ENCODE measurements around the gene SMIM45.
"Not testable (repeated sequence)": the region's sequence is repeated elsewhere in the genome, so short reads cannot be mapped to it uniquely, and the experiment has no call there.

SMIM45 gene

DNA sequence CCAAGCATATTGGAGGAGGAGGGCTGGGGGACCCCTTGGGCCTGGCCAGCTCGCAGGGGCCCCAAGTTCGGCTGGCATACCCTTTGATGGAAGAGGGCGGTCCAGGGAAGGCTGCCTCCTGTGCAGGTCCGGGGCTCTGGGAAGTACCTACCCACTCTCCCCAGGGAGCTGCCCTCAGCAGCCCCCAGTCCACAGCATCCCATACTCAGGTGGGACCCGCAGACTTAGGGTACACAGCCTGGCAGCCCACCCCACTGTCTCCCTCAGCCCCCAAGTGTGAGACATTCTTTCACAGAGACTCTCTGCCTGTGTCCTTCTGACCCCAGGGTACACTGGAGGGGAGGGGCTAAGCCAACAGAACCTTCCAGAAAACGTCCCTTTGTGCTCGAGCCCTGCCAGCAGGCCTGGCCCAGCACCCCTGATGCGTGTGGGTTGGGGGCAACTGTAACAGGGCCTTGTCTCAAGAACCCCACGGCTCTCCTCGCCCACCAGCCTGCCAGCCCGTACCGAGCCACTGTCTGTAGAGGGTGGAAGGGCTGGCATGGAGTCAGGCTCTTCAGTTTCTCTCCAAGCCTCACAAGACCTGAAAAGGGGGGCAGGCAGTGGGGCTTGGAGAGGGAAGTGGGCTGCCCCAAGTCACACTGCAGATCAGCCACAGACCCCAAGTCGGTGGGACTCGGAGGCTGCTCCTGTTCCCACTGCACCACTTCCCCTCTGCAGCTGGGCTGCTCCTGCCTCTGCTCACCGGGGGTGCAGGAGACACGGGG, 18.4 kb upstream of the SMIM45 start:
- DNase-seq (ENCODE audit: low read depth in 4 of 4, low spot score in 3 of 4), result no peak

GRCh38 chr22:41934284-41935014, 17.5 kb upstream of the SMIM45 start:
- DNase-seq (ENCODE audit: low read depth in 4 of 4, low spot score in 3 of 4), result no peak

- no peak for DNase-seq (ENCODE audit: low read depth in 4 of 4, low spot score in 3 of 4)
These were observed 17.0 kb upstream of the SMIM45 start for GRCh38 chr22:41935015-41935351.

DNA sequence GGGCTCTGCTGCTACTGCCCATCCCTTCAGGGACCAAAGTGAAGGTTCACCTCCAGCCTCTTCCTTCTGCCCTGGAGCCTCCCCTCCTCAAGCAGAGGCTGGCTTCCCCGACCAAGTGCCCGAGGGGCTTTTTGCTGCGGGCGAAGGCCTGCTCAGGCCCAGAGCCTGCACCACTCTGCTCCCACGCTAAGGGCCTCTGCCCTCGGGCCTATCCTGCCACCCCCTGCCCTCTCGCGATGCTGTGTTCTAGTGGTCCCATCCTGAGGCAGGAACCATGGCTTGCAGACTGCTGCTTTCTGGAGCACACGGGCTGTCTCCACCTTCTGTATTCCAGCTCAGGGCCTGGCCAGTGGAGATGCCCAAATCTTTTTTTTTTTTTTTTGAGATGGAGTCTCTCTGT, 16.4 kb upstream of the SMIM45 start:
- DNase-seq (ENCODE audit: low read depth in 4 of 4, low spot score in 3 of 4), result no peak

GRCh38 chr22:41936894-41937169, 15.1 kb upstream of the SMIM45 start:
- no peak for DNase-seq (ENCODE audit: low read depth in 4 of 4, low spot score in 3 of 4)

GRCh38 chr22:41939981-41940831, 11.7 kb upstream of the SMIM45 start:
- DNase-seq (ENCODE audit: low read depth in 4 of 4, low spot score in 3 of 4), result no peak

DNA sequence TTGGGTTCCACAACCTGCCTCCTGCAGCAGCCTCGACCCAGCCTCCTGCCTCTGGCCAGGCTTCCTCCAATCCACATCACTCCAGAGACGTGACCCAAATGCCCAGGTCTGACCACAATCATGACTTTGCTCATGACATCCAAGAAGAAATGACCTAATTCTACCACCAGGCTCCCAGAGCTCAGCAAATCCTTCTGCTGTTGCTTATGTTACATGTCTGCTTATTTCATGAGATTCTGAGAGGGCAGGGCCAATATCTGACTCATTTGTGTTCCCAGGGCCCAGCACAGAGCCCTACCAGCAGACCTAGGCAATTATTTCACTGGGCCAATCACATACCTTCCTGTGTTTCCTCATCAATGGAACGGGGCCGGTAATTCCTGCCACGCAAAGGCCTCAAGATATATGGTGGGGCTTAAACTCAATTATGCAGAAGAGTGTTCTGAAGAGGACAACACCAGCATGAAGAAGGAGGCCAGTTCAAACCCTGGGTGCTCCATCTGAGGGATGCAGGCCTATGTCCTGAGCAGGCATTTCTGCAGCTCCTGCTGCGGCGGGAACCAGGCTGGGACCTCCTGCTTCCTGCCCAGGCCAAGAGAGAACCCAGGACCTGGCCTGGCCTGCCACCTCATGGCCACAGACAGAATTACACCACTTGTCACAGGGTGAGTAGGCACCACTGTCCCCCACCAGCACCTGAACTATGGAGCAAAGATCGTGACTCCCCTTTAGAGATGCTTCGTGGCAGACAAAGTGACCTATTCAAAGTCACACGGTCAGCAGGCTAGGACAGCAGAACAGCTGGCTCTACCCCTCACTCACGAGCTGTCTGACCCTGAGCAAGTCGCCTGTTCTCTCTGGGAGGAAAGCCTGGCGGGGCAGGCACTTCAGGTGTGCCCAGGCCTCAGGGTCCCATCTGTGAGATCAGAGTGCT, 10.9 kb upstream of the SMIM45 start:
- no peak for DNase-seq (ENCODE audit: low read depth in 4 of 4, low spot score in 3 of 4)

GRCh38 chr22:41943661-41944209, 8.2 kb upstream of the SMIM45 start:
- DNase-seq (ENCODE audit: low read depth in 4 of 4, low spot score in 3 of 4), result no peak

DNA sequence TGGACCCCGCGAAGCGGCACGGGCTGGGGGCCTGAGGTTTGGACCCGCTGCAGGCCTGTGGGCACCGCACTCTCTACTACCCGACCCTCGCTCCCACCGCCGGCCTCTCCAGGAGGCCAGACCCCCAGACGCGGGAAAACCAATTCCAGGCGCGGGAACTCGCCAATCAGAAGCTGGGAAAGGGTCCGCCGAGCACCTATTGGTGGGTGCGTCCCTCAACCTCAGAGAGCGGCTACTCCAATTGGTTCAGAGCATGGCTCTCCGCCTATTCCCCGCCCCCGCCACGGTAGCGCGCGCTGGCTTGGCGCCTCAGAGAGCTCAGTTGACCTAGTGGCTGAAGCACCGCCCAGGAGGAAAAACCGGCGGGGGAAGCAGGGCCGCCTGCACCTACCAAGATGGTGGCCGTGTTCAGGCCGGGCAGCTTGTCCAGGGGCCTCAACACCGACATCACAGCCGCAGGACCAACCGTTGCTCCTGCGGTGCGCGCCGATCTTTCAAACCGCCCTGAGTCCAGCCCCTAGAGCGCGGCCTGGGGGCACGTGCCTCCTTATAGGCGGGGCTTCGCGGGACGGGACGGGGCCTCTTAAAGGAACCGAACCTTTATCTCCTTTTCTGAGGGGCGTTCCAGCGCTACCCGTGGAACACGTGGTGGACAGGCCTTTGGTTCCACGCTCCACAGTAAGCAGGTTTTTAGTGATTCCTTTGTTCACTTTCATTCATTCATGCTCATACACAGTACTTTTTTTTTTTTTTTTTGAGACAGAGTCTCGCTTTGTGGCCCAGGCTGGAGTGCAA, 5.1 kb upstream of the SMIM45 start, which contains the start of gene CENPM:
Gene CENPM (minus strand): TSS at position 524 of the 795 bp plus-strand sequence. CDS start 76 bp downstream, at position 448.
- peak; percentile 86 to 95 (median 90) for DNase-seq (ENCODE audit: low read depth in 4 of 4, low spot score in 3 of 4)

DNA sequence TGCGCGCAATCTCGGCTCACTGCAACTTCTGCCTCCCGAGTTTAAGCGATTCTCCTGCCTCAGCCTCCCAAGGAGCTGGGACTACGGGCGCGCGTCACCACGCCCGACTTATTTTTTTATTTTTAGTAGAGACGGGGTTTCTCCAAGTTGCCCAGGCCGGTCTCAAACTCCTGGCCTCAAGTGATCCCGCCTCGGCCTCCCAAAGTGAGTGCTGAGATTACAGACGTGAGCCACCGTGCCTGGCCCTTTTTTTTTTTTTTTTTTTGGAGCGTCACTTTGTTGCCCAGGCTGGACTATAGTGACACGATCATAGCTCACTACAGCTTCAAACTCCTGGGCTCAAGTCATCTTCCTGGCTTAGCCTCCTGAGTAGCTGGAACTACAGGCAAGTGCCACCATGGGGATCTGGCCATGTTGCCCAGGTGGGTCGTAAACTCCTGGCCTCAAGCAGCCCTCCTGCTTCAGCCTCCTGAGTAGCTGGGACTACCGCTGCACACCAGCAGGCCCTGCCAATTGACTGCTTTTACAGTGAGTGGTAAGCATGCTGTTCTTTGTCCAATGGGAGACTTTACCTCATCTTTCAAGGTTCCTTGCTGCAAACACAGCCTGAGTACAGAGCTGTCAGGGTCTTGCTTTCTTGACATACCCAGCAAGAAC, 4.4 kb upstream of the SMIM45 start:
- no peak for DNase-seq (ENCODE audit: low read depth in 4 of 4, low spot score in 3 of 4)

DNA sequence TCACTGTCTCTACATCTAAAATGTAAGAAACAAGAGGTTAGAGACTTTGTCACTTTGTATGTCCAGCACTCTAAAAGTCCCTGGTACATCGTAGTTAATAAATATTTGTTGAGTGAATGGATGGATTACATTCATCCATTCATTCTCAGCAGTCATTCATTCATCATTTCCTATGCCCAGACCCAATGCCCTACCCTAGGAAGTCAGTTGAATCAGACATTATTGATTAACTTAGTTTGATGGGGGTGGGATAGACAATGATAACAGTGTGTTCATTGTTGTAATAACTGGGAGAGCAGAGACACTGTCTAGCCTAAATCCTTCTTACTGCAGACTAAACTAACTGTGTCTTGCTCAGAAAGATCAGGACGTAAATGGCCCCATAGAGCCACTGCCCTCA, 3.8 kb upstream of the SMIM45 start:
- DNase-seq (ENCODE audit: low read depth in 4 of 4, low spot score in 3 of 4), result no peak

DNA sequence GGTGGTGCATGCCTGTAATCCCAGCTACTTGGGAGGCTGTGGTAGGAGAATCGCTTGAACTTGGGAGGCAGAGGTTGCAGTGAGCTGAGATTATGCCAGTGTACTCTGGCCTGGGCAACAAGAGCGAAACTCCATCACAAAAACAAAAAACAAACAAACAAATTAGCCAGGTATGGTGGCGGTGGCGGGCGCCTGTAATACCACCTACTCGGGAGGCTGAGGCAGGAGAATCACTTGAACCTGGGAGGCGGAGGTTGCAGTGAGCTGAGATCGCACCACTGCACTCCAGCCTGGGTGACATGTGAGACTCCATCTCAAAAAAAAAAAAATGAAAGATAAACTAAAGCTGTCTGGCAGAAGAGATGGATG, 3.0 kb upstream of the SMIM45 start:
- not testable (repeated sequence) for DNase-seq (ENCODE audit: low read depth in 4 of 4, low spot score in 3 of 4)

DNA sequence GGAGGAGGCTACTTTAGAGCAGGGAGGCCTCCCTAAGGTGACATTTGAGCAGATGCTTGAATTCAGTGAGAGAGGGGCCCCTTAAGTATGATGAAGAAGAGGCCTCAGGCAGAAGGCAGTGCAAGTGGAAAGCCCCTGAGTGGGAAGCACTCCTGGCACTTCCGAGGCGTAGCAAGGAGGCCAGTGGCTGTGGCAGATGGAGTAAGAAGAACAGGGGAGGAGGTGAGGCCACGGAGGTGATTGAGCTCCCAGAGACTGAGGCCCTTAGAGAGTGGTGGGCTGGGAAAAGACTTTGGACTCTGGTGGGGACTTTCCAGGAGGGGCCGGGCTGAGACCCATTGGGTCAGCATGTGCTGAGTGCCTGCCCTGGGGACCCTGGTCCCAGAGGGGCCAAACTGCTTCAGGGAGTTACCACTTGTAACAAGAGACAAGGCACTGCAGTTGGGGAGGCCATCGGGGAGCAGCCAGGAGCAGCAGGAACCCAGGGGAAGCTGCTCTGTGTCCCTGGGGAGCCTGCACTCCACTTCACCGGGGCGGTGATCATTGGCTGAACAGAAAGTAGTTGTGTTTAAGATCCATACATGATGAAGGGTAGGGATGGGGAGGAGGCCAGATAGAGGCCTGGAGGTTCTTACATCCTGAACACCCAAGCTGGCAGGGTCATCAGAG, 2.5 kb upstream of the SMIM45 start:
- no peak for DNase-seq (ENCODE audit: low read depth in 4 of 4, low spot score in 3 of 4)

DNA sequence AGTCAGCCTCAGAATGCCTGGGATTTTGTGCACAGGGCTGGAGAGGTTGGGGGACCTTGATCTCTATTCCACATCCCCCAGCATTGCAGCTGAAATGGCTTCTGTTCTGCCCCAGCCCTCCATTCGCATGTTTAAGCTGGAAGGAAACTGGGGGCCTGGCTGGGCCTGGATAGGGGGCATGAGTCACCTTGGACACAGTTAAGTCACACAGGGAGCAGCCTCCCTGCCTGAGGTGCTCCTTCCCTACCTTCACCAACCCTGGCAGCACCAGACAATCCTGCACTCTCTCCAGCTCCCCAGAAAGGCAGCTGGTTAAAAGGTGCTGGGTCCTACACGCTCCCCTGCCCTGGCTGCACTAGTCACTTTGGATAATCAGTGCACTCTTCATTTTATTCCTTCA, 763 bp downstream of the SMIM45 start:
- no peak for DNase-seq (ENCODE audit: low read depth in 4 of 4, low spot score in 3 of 4)

DNA sequence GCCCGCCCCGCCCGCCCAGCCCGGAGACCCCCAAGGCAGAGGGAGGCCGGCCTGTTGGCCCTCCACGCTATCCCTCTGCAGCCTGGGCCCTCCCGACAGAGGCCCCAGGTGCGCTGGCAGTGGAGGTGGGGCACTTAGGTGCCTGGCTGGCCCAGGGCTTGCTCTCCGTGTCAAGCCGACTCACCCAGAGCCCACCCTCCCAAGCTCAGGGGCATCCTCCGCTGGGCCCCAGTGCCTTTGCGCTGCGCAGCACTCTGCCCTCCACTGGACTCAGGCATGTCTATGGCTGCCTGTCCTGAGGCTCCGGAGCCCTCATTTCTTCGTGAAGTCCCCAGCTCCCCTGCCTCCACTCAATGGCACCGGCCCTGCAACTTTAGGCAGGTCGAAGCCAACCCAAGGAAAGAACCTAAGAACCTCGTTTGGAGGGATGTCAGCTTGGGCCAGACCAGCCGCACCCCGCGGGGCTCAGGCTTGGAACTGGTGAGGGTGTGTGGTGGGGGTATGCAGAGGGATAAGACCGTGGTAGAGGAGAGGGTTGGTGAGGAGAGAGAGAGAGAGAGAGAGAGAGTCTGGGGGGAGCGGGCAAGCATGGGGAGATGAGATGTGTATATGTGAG, 6.1 kb downstream of the SMIM45 start:
- no peak for DNase-seq (ENCODE audit: low read depth in 4 of 4, low spot score in 3 of 4)

- DNase-seq (ENCODE audit: low read depth in 4 of 4, low spot score in 3 of 4), result no peak
These were observed 11.6 kb downstream of the SMIM45 start for GRCh38 chr22:41963453-41964111.

GRCh38 chr22:41964112-41964491, 12.2 kb downstream of the SMIM45 start:
- DNase-seq (ENCODE audit: low read depth in 4 of 4, low spot score in 3 of 4), result no peak

Data from right renal pelvis (tissue), 4 donors.